Measurements from ENCODE around the gene LHFPL2. TPM values are rescaled to one million over a fixed set of nuclear protein-coding genes. Genes with fewer than 3 reads are reported as not detected.

LHFPL2 gene
- total and polyA plus RNA-seq, 7 donors = 1.1 to 6.4 (median 3.6) TPM

GRCh38 chr5:78649861-78650496 is 1.4 kb upstream of the LHFPL2 start:
- Histone ChIP-seq H3K4me1 (peaks cover 5% of the 10 kb centered on the region), H3K27ac (no peak overlapping the region), H3K9me3 (no peaks in the 10 kb centered on the region), H3K4me3 (no peak overlapping the region), H3K36me3 (ENCODE audit: insufficient read depth in 1 of 2, low read depth in 1 of 2) (no peaks in the 10 kb centered on the region), H3K27me3 (ENCODE audit: insufficient read depth in 3 of 3, low read length in 2 of 3) (no peaks in the 10 kb centered on the region)
- no peak for DNase-seq
- intact Hi-C loops (cut with DNase I) = loop anchor here in 1 of 2 donors (5.0 kb wide), 2 partner anchors 113 to 183 kb away; no protein-coding TSS in a partner anchor
- no peak for TF ChIP-seq CTCF (IDR thresholded peaks at IDR 0.05)
- no peak for ATAC-seq
- WGBS, 3 donors = 93 to 95% (median 94%) methylated on average over 10 of the region's 10 CpGs

- Histone ChIP-seq H3K36me3 (ENCODE audit: insufficient read depth in 1 of 2, low read depth in 1 of 2) (no peaks in the 10 kb centered on the region), H3K27ac (peak overlapping the region; percentile 84), H3K9me3 (no peaks in the 10 kb centered on the region), H3K4me1 (peaks cover 5% of the 10 kb centered on the region), H3K27me3 (ENCODE audit: insufficient read depth in 3 of 3, low read length in 2 of 3) (no peaks in the 10 kb centered on the region), H3K4me3 (peak overlapping the region; percentile 67)
- intact Hi-C loops (cut with DNase I) = loop anchor here in 1 of 2 donors (5.0 kb wide), 2 partner anchors 112 to 182 kb away; no protein-coding TSS in a partner anchor
- no peak for TF ChIP-seq CTCF (IDR thresholded peaks at IDR 0.05)
- ATAC-seq = peak in 1 of 4 donors; percentile 1
- 10 to 16% (median 11%) methylated on average over 21 to 23 of the region's 23 CpGs for WGBS, 3 donors
- DNase-seq = no peak
Observed at GRCh38 chr5:78649211-78649695, 681 bp upstream of the LHFPL2 start.

GRCh38 chr5:78647838-78648358 is 674 bp downstream of the LHFPL2 start:
- Histone ChIP-seq H3K9me3 (no peaks in the 10 kb centered on the region), H3K27me3 (ENCODE audit: insufficient read depth in 3 of 3, low read length in 2 of 3) (no peaks in the 10 kb centered on the region), H3K27ac (peak overlapping the region; percentile 84), H3K36me3 (ENCODE audit: insufficient read depth in 1 of 2, low read depth in 1 of 2) (no peaks in the 10 kb centered on the region), H3K4me3 (peak overlapping the region; percentile 67), H3K4me1 (peaks cover 5% of the 10 kb centered on the region)
- intact Hi-C loops (cut with DNase I) = loop anchor here in 1 of 2 donors (5.0 kb wide), 2 partner anchors 111 to 181 kb away; no protein-coding TSS in a partner anchor
- WGBS, 3 donors = 0 to 1% (median 0%) methylated on average over 44 to 47 of the region's 47 CpGs
- TF ChIP-seq CTCF (IDR thresholded peaks at IDR 0.05) = no peak
- ATAC-seq (peak in 3 of 4 donors; percentile 71 to 79 (median 77)), DNase-seq (peak; percentile 61 to 85)

GRCh38 chr5:78647351-78647818 is 1.2 kb downstream of the LHFPL2 start:
- Histone ChIP-seq H3K36me3 (ENCODE audit: insufficient read depth in 1 of 2, low read depth in 1 of 2) (no peaks in the 10 kb centered on the region), H3K9me3 (no peaks in the 10 kb centered on the region), H3K4me1 (peaks cover 5% of the 10 kb centered on the region), H3K4me3 (peak overlapping the region; percentile 67), H3K27me3 (ENCODE audit: insufficient read depth in 3 of 3, low read length in 2 of 3) (no peaks in the 10 kb centered on the region), H3K27ac (peak overlapping the region; percentile 84)
- intact Hi-C loops (cut with DNase I) = loop anchor here in 1 of 2 donors (5.0 kb wide), 2 partner anchors 110 to 180 kb away; no protein-coding TSS in a partner anchor
- 7 to 12% (median 8%) methylated on average over 17 of the region's 17 CpGs for WGBS, 3 donors
- no peak for TF ChIP-seq CTCF (IDR thresholded peaks at IDR 0.05)
- DNase-seq (peak in 1 of 2 donors; percentile 14), ATAC-seq (peak in 1 of 4 donors; percentile 9)
